LNCaP clone FGC (cell line): Measurements from ENCODE around the gene RTKN.

Experiments
- DNase-seq: peaks from one replicate; pipeline ENCODE4 v3.0.0-alpha.2; 2011; ENCODE audit warnings: low read depth
- H3K4me3 ChIP-seq: 2 replicates; pipeline ENCODE4 v1.5.1; 2011; ENCODE audit warnings: mild to moderate bottlenecking, low read depth, low read length, control low read depth
- CTCF ChIP-seq: IDR thresholded peaks from 2 replicates; pipeline ENCODE4 v1.5.1; 2012; ENCODE audit warnings: mild to moderate bottlenecking; ENCODE audit not compliant: control insufficient read depth, insufficient read depth; ENCODE audit errors: extremely low read depth

The RTKN gene

GRCh38 chr2:74439803-74440377 is 1.8 kb downstream of the RTKN start:
- DNase-seq, result no peak
- TF ChIP-seq CTCF, result no peak
- H3K4me3 ChIP-seq, result peak overlapping the region; percentile 67

- no peak for TF ChIP-seq CTCF
- DNase-seq, result no peak
- H3K4me3 ChIP-seq, result peak overlapping the region; percentile 67; the same call in 1 of the 2 replicates
Observed at GRCh38 chr2:74439373-74439772, 2.4 kb downstream of the RTKN start.

GRCh38 chr2:74438248-74438647 is 3.5 kb downstream of the RTKN start:
- TF ChIP-seq CTCF, result no peak
- H3K4me3 ChIP-seq, result no peak overlapping the region
- no peak for DNase-seq

GRCh38 chr2:74436848-74437695 is 4.7 kb downstream of the RTKN start:
- no peak overlapping the region for H3K4me3 ChIP-seq
- DNase-seq, result no peak
- TF ChIP-seq CTCF, result no peak

GRCh38 chr2:74436111-74436805 is 5.5 kb downstream of the RTKN start:
- H3K4me3 ChIP-seq, result no peak overlapping the region
- TF ChIP-seq CTCF, result no peak
- no peak for DNase-seq

GRCh38 chr2:74430502-74430901 is 11.2 kb downstream of the RTKN start:
- DNase-seq, result no peak
- TF ChIP-seq CTCF, result no peak
- no peak overlapping the region for H3K4me3 ChIP-seq
